Caco-2 (cell line): ENCODE data around the gene LPXN. TPM values are rescaled to one million over a fixed set of nuclear protein-coding genes. Genes with fewer than 3 reads are reported as not detected.

Experiments used
- BruUV-seq: library from RNA; stranded (reverse); fragments of 400-500 nt; replicated peaks from 2 replicates; lab custom pipeline; 2021; lab: Mats Ljungman, UMichigan
- CTCF ChIA-PET: fragments of 300-600 bp; sonication (Branson Sonifier 250); formaldehyde crosslinking; loops from one replicate; lab custom pipeline; 2022; ENCODE audit warnings: antibody characterized with exemption; lab: Charles Lee
- POLR2A ChIA-PET: fragments of 300-600 bp; sonication (Branson Sonifier 250); formaldehyde crosslinking; loops from one replicate; lab custom pipeline; 2022; ENCODE audit warnings: antibody characterized with exemption; lab: Charles Lee
- DNase-seq, 2 experiments: peaks; one replicate each; pipeline versions ENCODE4 v3.0.0 to v3.0.0-alpha.2; 2020 to 2022
- H3K27me3 ChIP-seq: replicated peaks from 2 replicates; pipeline ENCODE4 v1.6.0; 2011; ENCODE audit warnings: low read length; ENCODE audit not compliant: control insufficient read depth, insufficient read depth
- H3K36me3 ChIP-seq: 2 replicates; pipeline ENCODE4 v1.5.1; 2011; ENCODE audit warnings: low read length; ENCODE audit not compliant: control insufficient read depth, insufficient read depth
- H3K4me1 ChIP-seq: fragments of 250-450 bp; sonication (Bioruptor Pico); 2 replicates; pipeline ENCODE4 v1.5.1; 2020; ENCODE audit warnings: mild to moderate bottlenecking
- H3K4me3 ChIP-seq: 2 replicates; pipeline ENCODE4 v1.5.1; 2011; ENCODE audit warnings: low read depth, mild to moderate bottlenecking, control low read depth, low read length
- H3K9me3 ChIP-seq: fragments of 250-450 bp; sonication (Bioruptor Pico); 2 replicates; pipeline ENCODE4 v1.5.1; 2020; ENCODE audit warnings: mild to moderate bottlenecking, moderate library complexity
- H3K27ac Mint-ChIP-seq: one replicate; pipeline ENCODE4 v1.8.0; 2022; ENCODE audit warnings: mixed read lengths; ENCODE audit not compliant: unreplicated experiment
- H3K27me3 Mint-ChIP-seq: one replicate; pipeline ENCODE4 v1.8.0; 2022; ENCODE audit warnings: mixed read lengths; ENCODE audit not compliant: insufficient read depth, unreplicated experiment
- H3K36me3 Mint-ChIP-seq: one replicate; pipeline ENCODE4 v1.8.0; 2022; ENCODE audit warnings: mild to moderate bottlenecking, mixed read lengths; ENCODE audit not compliant: insufficient read depth, unreplicated experiment
- H3K4me1 Mint-ChIP-seq: one replicate; pipeline ENCODE4 v1.8.0; 2022; ENCODE audit warnings: low read depth, mixed read lengths; ENCODE audit not compliant: unreplicated experiment
- H3K4me3 Mint-ChIP-seq: one replicate; pipeline ENCODE4 v1.8.0; 2022; ENCODE audit warnings: mild to moderate bottlenecking, moderate library complexity, mixed read lengths; ENCODE audit not compliant: unreplicated experiment
- H3K9me3 Mint-ChIP-seq: one replicate; pipeline ENCODE4 v1.8.0; 2022; ENCODE audit warnings: mixed read lengths; ENCODE audit not compliant: unreplicated experiment
- CTCF ChIP-seq, 2 experiments: fragments of 200-600 bp in 1 of 2; IDR thresholded peaks; 1 replicate in 1 of 2; 2 replicates in 1 of 2; pipeline versions ENCODE4 v1.5.1 to v1.8.0; 2011 to 2022; ENCODE audit warnings: antibody characterized with exemption in 1 of 2, control low read depth in 1 of 2, inconsistent platforms in 1 of 2, low read depth in 1 of 2, low read length in 1 of 2, mild to moderate bottlenecking in 1 of 2, moderate library complexity in 1 of 2; ENCODE audit not compliant: insufficient read depth in 1 of 2, severe bottlenecking in 1 of 2, unreplicated experiment in 1 of 2
- intact Hi-C: fragments of 100-400 bp; cut with micrococcal nuclease; formaldehyde crosslinking; loops from one replicate; pipeline ENCODE4 v1.10.0; 2022; ENCODE audit not compliant: unreplicated experiment
- total RNA-seq: library from RNA; stranded (reverse); gene quantifications from 2 replicates; pipeline ENCODE4 v1.2.3, GENCODE V29; 2022

The LPXN gene
- total RNA-seq, 1 experiment from 2014 or later: 2.1 TPM

GRCh38 chr11:58527429-58527828, 48.2 kb downstream of the LPXN start:
- Mint-ChIP-seq H3K27me3 (no peaks in the 10 kb centered on the region), H3K9me3 (peaks cover 10% of the 10 kb centered on the region), H3K4me3 (no peak overlapping the region), H3K4me1 (no peaks in the 10 kb centered on the region), H3K36me3 (no peaks in the 10 kb centered on the region), H3K27ac (no peak overlapping the region)
- H3K27me3 ChIP-seq: no peaks in the 10 kb centered on the region
- no peak for DNase-seq
- BruUV-seq: no TSS peak
- CTCF ChIA-PET: no interaction called here
- H3K36me3 ChIP-seq: no peaks in the 10 kb centered on the region
- TF ChIP-seq CTCF (IDR thresholded peaks at IDR 0.05; ENCODE audit: insufficient read depth in 1 of 2, low read depth in 1 of 2, low read length in 1 of 2, severe bottlenecking in 1 of 2, unreplicated experiment in 1 of 2): no peak
- intact Hi-C loops: loop anchor here (10.0 kb wide), 1 partner anchor 1183 kb away; no protein-coding TSS in a partner anchor
- no peaks in the 10 kb centered on the region for H3K4me1 ChIP-seq
- no peaks in the 10 kb centered on the region for H3K9me3 ChIP-seq
- POLR2A ChIA-PET: no interaction called here
- no peak overlapping the region for H3K4me3 ChIP-seq

- H3K9me3 ChIP-seq: no peaks in the 10 kb centered on the region
- no peaks in the 10 kb centered on the region for H3K4me1 Mint-ChIP-seq
- no peak overlapping the region for H3K27ac Mint-ChIP-seq
- no peak overlapping the region for H3K4me3 ChIP-seq
- CTCF ChIA-PET: interaction anchor here (0.6 kb wide), 1 partner anchor 202 kb away, joined by 4 read pairs; no protein-coding TSS in a partner anchor
- no peaks in the 10 kb centered on the region for H3K36me3 Mint-ChIP-seq
- TF ChIP-seq CTCF (IDR thresholded peaks at IDR 0.05; ENCODE audit: insufficient read depth in 1 of 2, low read depth in 1 of 2, low read length in 1 of 2, severe bottlenecking in 1 of 2, unreplicated experiment in 1 of 2): no peak
- peaks cover 4% of the 10 kb centered on the region for H3K27me3 Mint-ChIP-seq
- DNase-seq: no peak
- no peaks in the 10 kb centered on the region for H3K27me3 ChIP-seq
- H3K4me3 Mint-ChIP-seq: no peak overlapping the region
- POLR2A ChIA-PET: no interaction called here
- no peaks in the 10 kb centered on the region for H3K36me3 ChIP-seq
- BruUV-seq: no TSS peak
- intact Hi-C loops: loop anchor here (10.0 kb wide), 1 partner anchor 1182 kb away; no protein-coding TSS in a partner anchor
- peaks cover 10% of the 10 kb centered on the region for H3K9me3 Mint-ChIP-seq
- H3K4me1 ChIP-seq: no peaks in the 10 kb centered on the region
Observed at GRCh38 chr11:58526721-58527120, 48.9 kb downstream of the LPXN start.

GRCh38 chr11:58525037-58525614, 50.5 kb downstream of the LPXN start:
- POLR2A ChIA-PET: no interaction called here
- Mint-ChIP-seq H3K27me3 (peaks cover 8% of the 10 kb centered on the region), H3K27ac (no peak overlapping the region), H3K4me3 (no peak overlapping the region), H3K9me3 (no peaks in the 10 kb centered on the region), H3K36me3 (no peaks in the 10 kb centered on the region), H3K4me1 (no peaks in the 10 kb centered on the region)
- DNase-seq: no peak
- CTCF ChIA-PET: interaction anchor here (0.7 to 1.9 kb wide), 2 partner anchors 11 to 633 kb away, joined by 3 to 6 read pairs; no protein-coding TSS in a partner anchor
- H3K36me3 ChIP-seq: no peaks in the 10 kb centered on the region
- no TSS peak for BruUV-seq
- TF ChIP-seq CTCF (IDR thresholded peaks at IDR 0.05; ENCODE audit: insufficient read depth in 1 of 2, low read depth in 1 of 2, low read length in 1 of 2, severe bottlenecking in 1 of 2, unreplicated experiment in 1 of 2): no peak
- H3K4me1 ChIP-seq: no peaks in the 10 kb centered on the region
- no peaks in the 10 kb centered on the region for H3K27me3 ChIP-seq
- no peak overlapping the region for H3K4me3 ChIP-seq
- no peaks in the 10 kb centered on the region for H3K9me3 ChIP-seq
- intact Hi-C loops: loop anchor here (10.0 kb wide), 1 partner anchor 1180 kb away; no protein-coding TSS in a partner anchor
